ENCODE data around the gene ZER1. TPM values are rescaled to one million over a fixed set of nuclear protein-coding genes. Genes with fewer than 3 reads are reported as not detected.

ZER1 gene
- 10 to 100 TPM; 30.6 to 32.6 TPM for total RNA-seq

DNA sequence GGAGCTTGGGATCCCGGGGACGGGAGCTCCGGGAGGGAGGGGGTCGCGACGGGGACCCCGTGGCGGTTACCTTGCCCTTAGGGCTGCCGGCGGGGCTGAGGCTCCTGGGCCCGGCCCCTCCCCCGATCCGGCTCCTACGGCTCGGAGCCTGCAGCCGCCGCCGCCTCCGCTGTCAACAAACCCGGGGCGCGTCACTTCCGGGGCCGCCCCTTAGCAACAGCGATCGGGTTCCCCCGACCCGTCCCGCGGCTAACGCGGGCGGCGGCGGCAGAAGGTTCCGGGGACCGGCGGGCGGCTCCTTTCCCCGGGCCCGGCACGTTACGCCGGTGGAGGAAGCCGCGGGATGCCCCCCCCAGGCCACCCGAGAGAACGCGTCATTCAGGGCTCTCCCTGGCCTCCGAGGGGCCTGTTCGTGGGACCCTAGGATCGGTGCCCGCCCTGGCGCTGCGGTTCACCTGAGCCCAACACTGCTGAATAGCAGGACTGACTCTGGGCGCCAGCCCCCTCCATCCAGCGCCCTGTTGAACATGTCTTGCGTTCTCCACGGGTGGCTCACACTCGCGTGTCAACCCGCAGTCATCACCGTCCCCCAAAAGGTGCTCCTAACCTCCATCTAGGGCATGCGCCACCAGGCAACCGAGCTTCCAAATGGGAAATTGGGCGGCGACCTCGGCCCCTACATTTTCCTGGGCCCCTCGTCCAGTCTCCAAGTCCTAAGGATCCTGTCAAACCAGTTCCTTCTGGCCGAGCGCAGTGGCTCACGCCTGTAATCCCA, at the start of gene ZER1:
Gene ZER1, minus strand, starts transcription at position 183 of the 775 bp plus-strand sequence. CDS start 16,362 bp downstream, outside the sequence.
- peaks cover 2 to 3% of the 10 kb centered on the region in 2 donors for H3K9me3 Mint-ChIP-seq
- peak within 1 kb of the TSS; percentile 81 for H3K27ac Mint-ChIP-seq
- DNase-seq, result peak; percentile 94 to 98
- H3K27me3 Mint-ChIP-seq (ENCODE audit: low read depth), result no peaks in the 10 kb centered on the region
- H3K36me3 Mint-ChIP-seq (ENCODE audit: insufficient read depth in 2 of 2), result peaks cover 0 to 11% of the 10 kb centered on the region in 2 donors
- peaks cover 28% of the 10 kb centered on the region for H3K4me1 Mint-ChIP-seq (ENCODE audit: low read depth)
- ATAC-seq (replicated peaks in 1 of 2), result peak; percentile 96 to 97
- peak within 1 kb of the TSS; percentile 92 to 98 for H3K4me3 Mint-ChIP-seq

DNA sequence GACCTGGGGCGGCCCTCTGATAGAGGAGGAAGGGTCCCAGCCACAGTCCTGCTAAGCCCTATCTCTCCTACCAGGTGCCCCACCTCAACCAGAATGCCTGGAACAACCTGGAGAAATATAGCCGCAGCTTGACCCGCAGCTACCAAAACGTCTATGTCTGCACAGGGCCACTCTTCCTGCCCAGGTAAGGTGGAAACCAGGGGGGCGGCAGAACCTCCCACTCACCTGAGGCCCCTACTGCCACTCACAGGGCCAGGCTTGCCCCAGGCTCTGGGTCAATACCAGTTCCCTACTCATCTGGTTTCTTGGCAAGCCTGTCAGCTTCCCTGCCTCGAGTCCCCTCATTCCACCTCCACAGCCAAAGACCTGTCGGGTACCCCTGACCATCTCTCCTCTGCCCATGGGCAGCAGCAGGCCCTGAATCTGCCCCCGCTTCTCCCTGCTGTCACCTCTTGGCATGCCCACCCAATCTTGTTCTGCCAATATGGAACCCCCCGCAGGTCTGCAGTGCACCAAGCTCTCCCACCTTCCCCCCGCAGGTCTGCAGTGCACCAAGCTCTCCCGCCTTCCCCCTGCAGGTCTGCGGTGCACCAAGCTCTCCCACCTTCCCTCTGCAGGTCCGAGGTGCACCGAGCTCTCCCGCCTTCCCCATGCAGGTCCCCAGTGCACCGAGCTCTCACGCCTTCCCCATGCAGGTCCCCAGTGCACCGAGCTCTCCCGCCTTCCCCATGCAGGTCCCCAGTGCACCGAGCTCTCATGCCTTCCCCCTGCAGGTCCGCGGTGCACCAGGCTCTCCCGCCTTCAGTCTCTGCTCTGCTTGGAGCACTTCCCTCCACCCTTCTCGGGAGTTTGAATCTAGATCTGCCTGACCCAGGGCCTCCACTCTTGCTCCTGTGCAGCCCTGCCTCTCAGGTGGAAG, 49.2 kb upstream of the ZER1 start:
- DNase-seq, result no peak
- H3K4me1 Mint-ChIP-seq (ENCODE audit: low read depth), result peaks cover 35% of the 10 kb centered on the region
- H3K36me3 Mint-ChIP-seq (ENCODE audit: insufficient read depth in 2 of 2), result peaks cover 0 to 5% of the 10 kb centered on the region in 2 donors
- H3K4me3 Mint-ChIP-seq, result no peak overlapping the region
- H3K27ac Mint-ChIP-seq, result peak overlapping the region; percentile 27
- no peak for ATAC-seq (replicated peaks in 1 of 2)
- H3K27me3 Mint-ChIP-seq (ENCODE audit: low read depth), result no peaks in the 10 kb centered on the region
- H3K9me3 Mint-ChIP-seq, result no peaks in the 10 kb centered on the region

DNA sequence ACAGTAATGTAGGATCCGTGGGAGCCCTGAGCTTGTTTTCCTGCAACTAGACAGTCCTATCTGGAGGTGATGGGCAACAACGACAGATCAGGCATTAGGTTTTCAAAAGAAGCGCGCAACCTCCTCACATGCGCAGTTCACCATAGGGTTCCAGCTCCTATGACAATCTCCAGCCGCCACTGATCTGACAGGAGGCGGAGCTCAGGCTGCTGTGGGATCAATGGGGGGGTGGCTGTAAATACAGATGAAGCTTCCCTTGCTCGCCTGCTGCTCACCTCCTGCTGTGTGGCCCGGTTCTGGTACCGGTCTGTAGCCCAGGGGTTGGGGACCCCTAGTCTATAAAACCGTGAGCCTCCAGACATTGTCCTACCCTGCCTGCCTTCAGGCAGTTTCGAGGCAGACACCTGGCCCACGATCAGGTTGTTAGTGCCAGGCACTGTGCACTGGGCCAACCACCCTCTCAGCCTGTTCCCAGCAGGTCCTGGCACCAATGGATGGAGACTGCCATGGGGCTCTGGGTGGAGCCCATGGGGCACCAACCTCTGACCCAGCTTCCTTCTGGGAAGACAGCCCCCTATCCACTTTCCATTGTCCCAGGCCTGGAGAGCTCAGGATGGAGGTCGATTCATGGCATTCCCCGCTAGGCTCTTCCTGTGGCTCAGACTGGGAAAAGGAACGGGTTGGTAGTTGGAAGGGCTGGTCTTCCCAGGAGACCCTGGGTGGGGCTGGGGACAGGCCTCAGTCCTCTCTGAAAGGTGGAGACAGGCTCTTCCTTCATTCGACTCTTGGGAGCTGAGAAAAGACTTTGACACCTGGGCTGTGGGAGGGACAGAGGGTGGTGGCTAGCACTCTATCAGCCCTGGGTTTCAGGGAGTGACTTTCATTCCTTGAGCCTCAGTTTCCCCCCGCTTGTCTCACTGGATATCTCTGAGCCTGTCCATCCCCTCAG, 48.3 kb upstream of the ZER1 start:
- no peaks in the 10 kb centered on the region for H3K27me3 Mint-ChIP-seq (ENCODE audit: low read depth)
- no peak overlapping the region for H3K27ac Mint-ChIP-seq
- peak overlapping the region; percentile 46 to 55 for H3K4me3 Mint-ChIP-seq
- no peaks in the 10 kb centered on the region for H3K9me3 Mint-ChIP-seq
- H3K4me1 Mint-ChIP-seq (ENCODE audit: low read depth), result peaks cover 35% of the 10 kb centered on the region
- DNase-seq (no peak), ATAC-seq (replicated peaks in 1 of 2) (no peak)
- H3K36me3 Mint-ChIP-seq (ENCODE audit: insufficient read depth in 2 of 2), result peaks cover 0 to 3% of the 10 kb centered on the region in 2 donors

DNA sequence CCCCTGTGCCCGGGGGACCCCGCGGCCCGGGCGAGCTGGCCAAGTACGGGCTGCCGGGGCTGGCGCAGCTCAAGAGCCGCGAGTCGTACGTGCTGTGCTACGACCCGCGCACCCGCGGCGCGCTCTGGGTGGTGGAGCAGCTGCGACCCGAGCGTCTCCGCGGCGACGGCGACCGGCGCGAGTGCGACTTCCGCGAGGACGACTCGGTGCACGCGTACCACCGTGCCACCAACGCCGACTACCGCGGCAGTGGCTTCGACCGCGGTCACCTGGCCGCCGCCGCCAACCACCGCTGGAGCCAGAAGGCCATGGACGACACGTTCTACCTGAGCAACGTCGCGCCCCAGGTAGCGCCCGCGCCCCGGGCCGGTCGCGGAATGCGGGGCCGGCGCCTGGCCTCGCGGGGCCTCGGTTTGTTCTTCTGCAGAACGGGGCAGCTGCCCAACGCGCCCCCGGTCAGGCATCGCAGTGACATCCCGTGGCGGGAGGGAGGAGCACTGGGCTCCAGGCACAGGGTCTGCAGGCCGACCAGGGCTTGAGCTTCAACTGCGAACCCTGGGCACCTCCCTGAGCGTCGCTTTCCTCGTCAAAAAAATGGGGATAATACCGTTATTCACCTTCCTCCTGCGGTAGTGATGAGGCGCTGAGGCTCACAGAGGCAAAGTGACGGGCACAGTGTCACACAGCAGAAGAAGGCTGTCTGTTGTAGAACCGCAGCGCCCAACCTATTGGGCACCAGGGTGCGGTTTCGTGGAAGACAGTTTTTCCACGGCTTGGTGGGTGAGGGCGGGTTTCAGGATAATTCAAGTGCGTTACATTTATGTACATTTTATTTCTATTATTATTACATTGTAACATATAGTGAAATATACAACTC, 47.4 kb upstream of the ZER1 start:
- peak overlapping the region; percentile 81 for H3K4me3 Mint-ChIP-seq
- peak; percentile 46 to 50 for ATAC-seq (replicated peaks in 1 of 2)
- no peaks in the 10 kb centered on the region for H3K9me3 Mint-ChIP-seq
- peaks cover 35% of the 10 kb centered on the region for H3K4me1 Mint-ChIP-seq (ENCODE audit: low read depth)
- H3K27ac Mint-ChIP-seq, result no peak overlapping the region
- peaks cover 0 to 2% of the 10 kb centered on the region in 2 donors for H3K36me3 Mint-ChIP-seq (ENCODE audit: insufficient read depth in 2 of 2)
- no peaks in the 10 kb centered on the region for H3K27me3 Mint-ChIP-seq (ENCODE audit: low read depth)
- DNase-seq, result peak; percentile 50 to 56

DNA sequence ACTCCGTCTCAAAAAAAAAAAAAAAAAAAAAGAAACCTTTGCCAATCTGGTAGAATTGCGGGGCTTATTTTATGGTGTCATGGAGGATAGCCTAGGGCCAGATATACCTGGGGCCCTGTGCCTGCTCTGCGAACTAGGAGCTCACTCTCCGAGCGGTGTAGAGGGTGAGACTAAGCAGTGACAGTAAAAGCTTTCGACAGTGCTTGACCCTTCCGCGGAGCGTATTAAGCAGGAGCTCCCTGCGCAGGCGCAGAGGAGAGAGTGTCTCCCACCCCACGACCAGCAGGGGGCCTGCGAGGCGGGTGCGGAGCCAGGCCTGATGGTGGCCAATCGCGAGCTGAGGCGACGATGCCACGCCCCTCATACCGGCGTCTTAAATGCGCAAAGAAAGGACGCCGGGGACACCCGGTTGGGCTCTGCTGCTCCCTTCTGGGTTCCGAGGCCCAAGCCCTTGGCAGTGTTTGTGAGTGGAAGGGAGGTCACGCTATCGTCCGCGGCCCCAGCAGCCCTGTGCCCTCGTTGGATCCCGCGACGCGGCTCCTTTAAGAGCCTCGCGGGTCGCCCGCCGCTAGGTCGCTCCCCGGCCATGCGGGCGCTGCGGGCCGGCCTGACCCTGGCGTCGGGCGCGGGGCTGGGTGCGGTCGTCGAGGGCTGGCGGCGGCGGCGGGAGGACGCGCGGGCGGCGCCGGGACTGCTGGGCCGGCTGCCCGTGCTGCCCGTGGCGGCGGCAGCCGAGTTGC, 46.5 kb upstream of the ZER1 start, which contains the start of gene ENDOG:
Gene ENDOG, plus strand, starts transcription at position 402 of the 740 bp plus-strand sequence. Its CDS starts 185 bp downstream, at position 587.
- Mint-ChIP-seq H3K9me3 (no peaks in the 10 kb centered on the region), H3K27ac (no peak within 1 kb of the TSS), H3K27me3 (ENCODE audit: low read depth) (no peaks in the 10 kb centered on the region), H3K4me3 (peak within 1 kb of the TSS; percentile 83 to 88), H3K4me1 (ENCODE audit: low read depth) (peaks cover 35% of the 10 kb centered on the region), H3K36me3 (ENCODE audit: insufficient read depth in 2 of 2) (peaks cover 0 to 2% of the 10 kb centered on the region in 2 donors)
- DNase-seq (peak; percentile 98 to 99), ATAC-seq (replicated peaks in 1 of 2) (peak; percentile 92 to 93)

DNA sequence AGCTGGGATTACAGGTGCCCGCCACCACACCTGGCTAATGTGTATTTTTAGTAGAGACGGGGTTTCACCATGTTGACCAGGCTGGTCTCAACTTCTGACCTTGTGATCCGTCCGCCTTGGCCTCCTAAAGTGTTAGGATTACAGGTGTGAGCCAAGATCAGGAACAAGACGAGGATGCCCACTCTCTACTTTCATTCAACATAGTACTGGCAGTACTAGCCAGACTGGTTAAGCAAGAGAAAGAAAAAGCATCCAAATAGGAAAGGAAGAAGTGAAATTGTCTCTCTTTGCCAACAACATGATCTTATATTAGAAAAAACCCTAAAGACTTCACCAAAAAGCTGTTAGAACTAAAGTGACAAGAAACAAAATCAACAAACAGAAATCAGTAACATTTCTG, 39.1 kb upstream of the ZER1 start:
- no peaks in the 10 kb centered on the region for H3K27me3 Mint-ChIP-seq (ENCODE audit: low read depth)
- no peak overlapping the region for H3K27ac Mint-ChIP-seq
- H3K4me1 Mint-ChIP-seq (ENCODE audit: low read depth), result no peaks in the 10 kb centered on the region

DNA sequence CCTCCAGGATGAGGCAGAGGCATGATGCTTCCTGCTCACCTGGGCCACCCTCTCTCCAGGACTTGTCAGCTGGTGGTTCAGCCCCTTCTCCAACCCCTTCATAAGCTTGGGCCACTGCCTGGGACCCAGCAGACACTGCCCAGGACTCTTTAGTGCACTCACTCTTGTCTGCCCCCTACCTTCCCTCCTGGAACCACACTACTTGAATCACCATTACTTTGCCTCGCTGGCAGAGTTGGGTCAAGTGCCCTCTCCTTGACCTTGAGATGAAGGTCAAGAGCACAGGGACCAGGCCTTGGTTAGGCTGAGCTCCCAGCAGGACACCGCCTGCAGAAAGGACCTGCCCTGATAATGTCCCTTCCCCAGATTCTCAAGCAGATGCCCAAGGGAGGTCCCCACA, 38.1 kb upstream of the ZER1 start:
- Mint-ChIP-seq H3K36me3 (ENCODE audit: insufficient read depth in 2 of 2) (peaks cover 0 to 3% of the 10 kb centered on the region in 2 donors), H3K4me3 (no peak overlapping the region), H3K4me1 (ENCODE audit: low read depth) (no peaks in the 10 kb centered on the region), H3K9me3 (no peaks in the 10 kb centered on the region), H3K27ac (no peak overlapping the region), H3K27me3 (ENCODE audit: low read depth) (no peaks in the 10 kb centered on the region)
- no peak for ATAC-seq (replicated peaks in 1 of 2)
- DNase-seq, result no peak

More for the DNA sequence above, 39.1 kb upstream of the ZER1 start:
- H3K9me3 Mint-ChIP-seq, result no peaks in the 10 kb centered on the region
- peaks cover 0 to 2% of the 10 kb centered on the region in 2 donors for H3K36me3 Mint-ChIP-seq (ENCODE audit: insufficient read depth in 2 of 2)
- H3K4me3 Mint-ChIP-seq, result no peak overlapping the region
- no peak for ATAC-seq (replicated peaks in 1 of 2)
- no peak for DNase-seq

DNA sequence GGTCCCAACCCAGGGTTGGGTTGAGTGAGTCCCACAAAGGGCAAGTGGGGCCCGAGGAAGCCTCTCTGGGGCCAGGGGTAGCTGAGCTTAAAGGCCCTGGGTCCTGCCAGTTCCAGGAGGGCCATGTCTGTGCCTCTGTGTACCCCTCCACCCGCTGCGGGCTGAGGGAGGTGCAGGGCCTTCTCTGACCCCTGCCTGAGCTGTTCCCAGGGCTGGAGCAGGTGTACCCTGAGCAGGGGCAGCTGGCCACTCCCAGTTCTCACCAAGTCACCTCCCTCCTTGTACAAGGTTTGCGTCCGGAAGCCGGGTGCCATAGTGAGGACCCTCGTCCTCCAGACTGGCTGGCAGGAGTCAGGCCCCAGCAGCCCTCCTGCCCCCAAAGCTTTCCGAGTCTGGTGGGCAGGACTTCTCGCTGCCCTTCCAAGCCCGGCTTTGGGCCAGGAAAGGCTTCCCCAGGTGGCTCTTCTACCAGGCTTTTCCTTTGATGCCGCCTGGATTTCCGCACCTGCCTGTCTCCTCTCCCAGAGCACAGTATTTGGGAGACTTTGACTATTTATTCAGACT, 37.4 kb upstream of the ZER1 start:
- H3K27me3 Mint-ChIP-seq (ENCODE audit: low read depth), result no peaks in the 10 kb centered on the region
- no peaks in the 10 kb centered on the region for H3K4me1 Mint-ChIP-seq (ENCODE audit: low read depth)
- peaks cover 0 to 3% of the 10 kb centered on the region in 2 donors for H3K36me3 Mint-ChIP-seq (ENCODE audit: insufficient read depth in 2 of 2)
- DNase-seq (no peak), ATAC-seq (replicated peaks in 1 of 2) (no peak)
- no peak overlapping the region for H3K4me3 Mint-ChIP-seq
- no peaks in the 10 kb centered on the region for H3K9me3 Mint-ChIP-seq
- no peak overlapping the region for H3K27ac Mint-ChIP-seq

DNA sequence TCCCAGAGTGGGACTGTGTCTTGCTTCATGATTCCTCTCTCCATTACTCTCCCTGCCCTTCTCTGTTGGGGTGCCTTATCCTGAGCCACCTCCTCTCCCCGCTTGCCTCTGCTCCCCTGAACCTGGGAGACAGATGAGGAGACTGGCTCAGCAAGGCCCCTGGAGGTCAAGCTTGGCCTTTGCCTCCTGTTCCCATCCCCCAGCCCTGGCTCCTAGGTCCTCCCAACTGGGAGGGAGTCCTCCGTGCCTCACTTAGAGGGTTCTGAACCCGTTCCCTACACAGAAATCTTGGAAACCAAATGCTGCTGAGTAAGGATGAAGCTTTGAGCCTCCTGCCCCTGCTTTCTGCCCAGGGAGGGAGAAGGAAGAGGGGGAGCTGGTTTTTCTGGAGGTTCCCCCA, 36.8 kb upstream of the ZER1 start:
- Mint-ChIP-seq H3K36me3 (ENCODE audit: insufficient read depth in 2 of 2) (peaks cover 0 to 4% of the 10 kb centered on the region in 2 donors), H3K27me3 (ENCODE audit: low read depth) (no peaks in the 10 kb centered on the region), H3K9me3 (no peaks in the 10 kb centered on the region), H3K27ac (peak overlapping the region; percentile 26), H3K4me1 (ENCODE audit: low read depth) (no peaks in the 10 kb centered on the region), H3K4me3 (no peak overlapping the region)
- DNase-seq (no peak), ATAC-seq (replicated peaks in 1 of 2) (no peak)

DNA sequence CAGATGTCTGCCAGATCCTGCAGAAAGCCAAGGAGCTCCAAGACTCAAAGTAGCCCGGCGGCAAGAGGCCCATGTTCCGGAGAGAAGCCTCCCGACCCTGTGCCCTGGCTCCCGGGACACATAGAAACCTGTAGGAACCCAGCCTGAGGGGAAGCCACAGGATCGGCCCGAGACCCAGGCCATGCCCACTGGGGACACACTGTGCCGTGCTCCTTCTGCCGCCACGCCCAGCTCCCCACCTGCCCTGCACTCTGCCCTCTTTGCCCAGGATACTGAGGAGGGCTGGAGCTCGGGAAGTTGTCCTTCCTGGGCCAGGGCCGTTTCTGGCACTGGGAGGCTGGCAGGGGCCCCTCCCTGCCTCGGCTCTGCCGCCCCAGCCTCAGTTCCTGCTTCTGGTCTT, 36.1 kb upstream of the ZER1 start:
- H3K36me3 Mint-ChIP-seq (ENCODE audit: insufficient read depth in 2 of 2), result peaks cover 0 to 11% of the 10 kb centered on the region in 2 donors
- H3K27ac Mint-ChIP-seq, result no peak overlapping the region
- no peak for ATAC-seq (replicated peaks in 1 of 2)

DNA sequence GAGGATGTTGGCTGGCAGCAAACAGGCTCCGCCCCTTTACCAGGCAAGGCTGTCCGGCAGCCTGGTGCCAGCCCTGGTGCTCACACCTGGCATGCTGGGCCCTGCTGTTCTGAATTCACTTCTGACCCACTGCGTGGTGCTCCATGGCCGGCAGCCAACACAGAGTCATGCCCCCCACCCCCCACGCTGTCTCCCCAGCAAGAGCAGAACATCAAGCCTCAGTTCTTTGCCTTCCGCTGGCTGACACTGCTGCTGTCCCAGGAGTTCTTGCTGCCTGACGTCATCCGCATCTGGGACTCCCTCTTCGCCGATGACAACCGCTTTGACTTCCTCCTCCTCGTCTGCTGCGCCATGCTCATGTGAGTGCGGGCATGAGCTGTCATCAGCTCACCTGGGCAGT, 33.9 kb upstream of the ZER1 start:
- Mint-ChIP-seq H3K27ac (no peak overlapping the region), H3K36me3 (ENCODE audit: insufficient read depth in 2 of 2) (peaks cover 0 to 11% of the 10 kb centered on the region in 2 donors), H3K27me3 (ENCODE audit: low read depth) (no peaks in the 10 kb centered on the region), H3K4me3 (no peak overlapping the region), H3K4me1 (ENCODE audit: low read depth) (no peaks in the 10 kb centered on the region), H3K9me3 (no peaks in the 10 kb centered on the region)
- ATAC-seq (replicated peaks in 1 of 2) (no peak), DNase-seq (no peak)

More for the DNA sequence above, 36.1 kb upstream of the ZER1 start:
- Mint-ChIP-seq H3K9me3 (no peaks in the 10 kb centered on the region), H3K4me3 (no peak overlapping the region), H3K27me3 (ENCODE audit: low read depth) (no peaks in the 10 kb centered on the region), H3K4me1 (ENCODE audit: low read depth) (no peaks in the 10 kb centered on the region)
- DNase-seq, result no peak

All from activated T-cell treated with anti-CD3 and anti-CD28 coated beads, Interleukin-2, amount 50 U/mL, for 72 hours (primary cell).